Right ventricle myocardium superior (tissue), 1 donor: ENCODE data around the gene DDIAS. TPM values are rescaled to one million over a fixed set of nuclear protein-coding genes. Genes with fewer than 3 reads are reported as not detected.
A peak's percentile ranks its signal among the peaks of the same experiment; 100 is the strongest.
"Not testable (repeated sequence)": the region's sequence is repeated elsewhere in the genome, so short reads cannot be mapped to it uniquely, and the experiment has no call there.

Experiments
- ATAC-seq: fragments of 200-7000 bp; cut with Tn5 transposase; one replicate; pipeline ENCODE4 v1.9.1; 2020; ENCODE audit warnings: mild to moderate bottlenecking; ENCODE audit not compliant: poor library complexity
- DNase-seq: peaks from one replicate; pipeline ENCODE4 v3.0.0-alpha.2; 2020
- intact Hi-C: fragments of 100-400 bp; cut with DNase I; formaldehyde crosslinking; loops from one replicate; pipeline ENCODE4 v1.11.2; 2022
- total RNA-seq: library from RNA; stranded (reverse); fragmentation: NEBNext Ultra II Directional; extraction: Animal tissue kit (Norgen Biotek cat#: 25700); gene quantifications from one replicate; pipeline ENCODE4 v1.2.1, GENCODE V29; 2021
- donor health status: DM: no; HTN: yes; CAD: no; lungs with severe emphysema.

Gene DDIAS
- total RNA-seq, 1 donor from 2014 or later, result 0.89 TPM

DNA sequence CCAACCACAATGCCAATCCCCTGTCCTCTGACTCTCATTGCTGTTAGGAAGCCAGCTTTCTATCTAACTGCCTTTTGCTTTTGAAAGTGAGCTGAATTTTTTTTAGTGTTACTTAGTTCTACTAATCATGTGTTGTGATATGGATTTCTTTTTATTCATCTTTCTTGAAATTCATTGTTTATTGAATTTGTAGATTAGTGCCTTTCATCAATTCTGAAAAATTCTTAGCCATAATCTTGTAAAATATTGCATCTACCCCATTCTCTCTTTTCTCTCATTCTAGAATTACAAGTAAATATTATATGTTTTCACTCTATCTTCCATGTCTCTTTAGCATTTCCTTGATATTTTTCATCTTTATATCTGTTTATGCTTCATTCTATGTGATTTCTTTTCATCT is 47.8 kb downstream of the DDIAS start:
- DNase-seq, result no peak
- intact Hi-C loops, result no loop called here

GRCh38 chr11:82950502-82950901 is 49.0 kb downstream of the DDIAS start:
- ATAC-seq, intact Hi-C loops, DNase-seq: not testable (repeated sequence)

More for the DNA sequence above, 47.8 kb downstream of the DDIAS start:
- no peak for ATAC-seq

GRCh38 chr11:82955736-82956453 is 54.4 kb downstream of the DDIAS start:
- intact Hi-C loops, ATAC-seq: not testable (repeated sequence)
- DNase-seq, result peak; percentile 39

DNA sequence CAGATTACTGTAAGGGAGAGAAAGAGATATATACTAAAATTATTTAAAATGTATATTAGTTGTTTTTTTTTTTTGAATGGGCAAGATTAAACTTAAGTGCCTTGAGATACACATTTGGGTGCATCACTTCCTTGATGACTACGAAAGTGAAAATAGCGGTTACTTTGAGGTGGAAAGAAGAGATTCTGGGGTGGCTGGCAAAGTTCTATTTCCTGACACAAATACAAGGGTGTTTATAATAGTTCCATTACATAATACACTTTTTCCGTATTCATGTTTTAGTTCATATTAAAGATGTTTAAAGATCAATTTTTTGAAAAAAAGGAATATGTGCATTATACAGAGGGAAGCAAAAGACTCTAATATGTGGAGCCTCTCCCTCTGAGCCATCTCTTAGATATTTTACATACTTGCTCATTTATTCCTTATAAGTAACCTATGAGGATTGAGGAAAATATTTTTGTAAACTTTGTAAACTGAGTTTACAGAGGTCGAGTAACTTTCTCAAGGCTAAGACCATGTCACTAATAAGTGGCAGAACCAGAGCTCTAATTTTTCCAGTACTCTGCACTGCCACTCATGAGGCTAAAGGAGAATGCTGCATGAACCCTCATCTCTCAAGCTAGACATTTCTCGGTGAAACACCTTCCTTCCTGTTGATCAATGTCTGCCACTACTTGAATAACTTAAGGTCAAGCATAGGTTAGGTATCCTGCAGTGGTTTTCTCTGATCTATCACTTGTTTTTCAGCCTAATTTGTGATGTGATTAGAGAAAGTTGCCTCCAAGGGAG is 58.6 kb downstream of the DDIAS start:
- intact Hi-C loops, result no loop called here
- no peak for DNase-seq
- no peak for ATAC-seq

DNA sequence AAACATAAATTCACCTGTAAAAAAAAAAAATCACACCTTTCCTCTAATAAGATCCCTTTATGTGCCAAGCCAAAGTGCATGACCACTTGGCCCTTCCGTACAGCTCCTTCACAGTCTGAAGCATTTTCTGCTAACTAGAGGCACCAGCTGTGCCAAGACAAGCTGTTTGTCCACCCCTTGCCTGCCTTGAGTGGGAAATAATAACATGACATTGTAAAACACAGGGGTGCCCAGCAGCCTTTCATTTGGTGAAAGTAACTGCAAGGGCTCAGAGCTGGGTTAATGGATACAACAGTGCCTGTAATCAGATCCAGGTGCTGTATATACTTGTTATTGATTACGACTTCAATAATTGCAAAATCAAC is 59.2 kb downstream of the DDIAS start:
- ATAC-seq (no peak), DNase-seq (no peak)
- intact Hi-C loops, result no loop called here

- intact Hi-C loops, DNase-seq, ATAC-seq: not testable (repeated sequence)
These were observed 60.5 kb downstream of the DDIAS start for GRCh38 chr11:82962021-82962420.

GRCh38 chr11:82967381-82967780 is 65.8 kb downstream of the DDIAS start:
- ATAC-seq (no peak), DNase-seq (no peak)
- intact Hi-C loops, result no loop called here

DNA sequence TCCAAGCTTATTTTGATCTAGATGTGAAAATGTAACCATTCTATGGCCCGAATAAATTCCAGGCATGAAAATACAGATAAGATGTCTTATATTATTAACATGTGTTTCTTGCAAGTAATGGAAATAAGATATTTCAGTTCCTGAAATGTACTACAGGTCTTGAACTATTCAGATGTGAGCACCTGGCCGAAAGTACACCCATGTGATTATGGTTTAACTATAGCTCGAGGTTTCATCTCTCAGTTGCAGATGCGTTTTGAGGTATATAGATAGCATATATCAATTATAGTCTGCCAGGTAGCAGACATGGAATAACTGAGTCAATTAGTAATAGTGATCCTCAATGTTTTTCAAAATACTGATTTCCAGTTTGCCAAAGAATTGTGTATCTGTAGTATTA is 68.3 kb downstream of the DDIAS start:
- intact Hi-C loops, result no loop called here
- ATAC-seq (no peak), DNase-seq (no peak)

- peak; percentile 40 for DNase-seq
- ATAC-seq, intact Hi-C loops: not testable (repeated sequence)
These were observed 69.1 kb downstream of the DDIAS start for GRCh38 chr11:82970507-82971083.

DNA sequence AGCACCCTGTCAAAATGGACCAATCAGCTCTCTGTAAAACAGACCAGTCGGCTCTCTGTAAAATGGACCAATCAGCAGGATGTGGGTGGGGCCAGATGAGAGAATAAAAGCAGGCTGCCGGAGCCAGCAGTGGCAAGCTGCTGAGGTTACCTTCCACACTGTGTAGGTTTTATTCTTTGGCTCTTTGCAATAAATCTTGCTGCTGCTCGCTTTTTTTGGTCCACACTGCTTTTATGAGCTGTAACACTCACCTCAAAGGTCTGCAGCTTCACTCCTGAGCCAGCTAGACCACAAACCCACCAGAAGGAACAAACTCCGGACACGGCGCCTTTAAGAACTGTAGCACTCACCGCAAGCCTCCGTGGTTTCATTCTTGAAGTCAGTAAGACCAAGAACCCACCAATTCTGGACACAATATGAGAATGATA is 70.0 kb downstream of the DDIAS start:
- intact Hi-C loops, ATAC-seq, DNase-seq: not testable (repeated sequence)

DNA sequence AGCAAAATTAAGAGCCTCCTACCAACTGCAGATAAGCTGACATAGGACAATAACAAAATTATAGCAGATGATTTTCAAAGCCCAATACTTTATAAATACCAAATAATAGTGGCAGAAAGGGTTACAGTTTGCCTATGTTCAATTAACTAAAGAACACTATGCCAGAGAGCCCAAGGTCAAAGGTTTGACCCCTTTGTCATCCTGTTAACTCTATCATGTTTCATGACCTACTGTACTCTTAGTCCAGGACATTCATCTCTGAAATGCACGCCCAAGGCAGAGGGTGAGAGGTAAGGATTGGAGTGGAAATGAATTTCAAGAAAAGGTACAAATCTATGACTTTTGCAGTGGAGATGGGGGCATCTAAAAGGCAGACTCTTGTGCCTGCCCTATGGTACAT is 70.6 kb downstream of the DDIAS start:
- ATAC-seq, result no peak
- intact Hi-C loops, result no loop called here
- no peak for DNase-seq

GRCh38 chr11:82974135-82974534 is 72.6 kb downstream of the DDIAS start:
- no peak for ATAC-seq
- intact Hi-C loops, result no loop called here
- no peak for DNase-seq

DNA sequence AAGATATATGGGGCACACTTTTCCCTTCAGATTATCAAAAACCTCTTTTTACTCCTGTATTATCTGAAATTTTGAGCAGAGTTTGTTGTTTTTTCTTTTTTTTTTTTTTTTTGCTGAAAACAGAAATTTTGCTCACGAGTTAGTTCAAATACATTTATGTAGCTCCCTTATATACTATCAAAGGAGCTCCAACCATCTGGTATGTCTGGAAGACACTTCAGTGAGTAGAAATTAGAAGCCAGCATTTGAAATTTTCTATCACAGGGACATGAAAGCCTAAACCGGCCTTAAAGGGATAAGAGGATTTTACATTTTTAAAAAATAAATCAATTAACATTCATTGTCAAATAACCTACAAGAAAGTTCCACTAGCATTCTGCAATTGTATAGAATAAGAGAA is 73.3 kb downstream of the DDIAS start:
- ATAC-seq (no peak), DNase-seq (no peak)
- intact Hi-C loops, result no loop called here

DNA sequence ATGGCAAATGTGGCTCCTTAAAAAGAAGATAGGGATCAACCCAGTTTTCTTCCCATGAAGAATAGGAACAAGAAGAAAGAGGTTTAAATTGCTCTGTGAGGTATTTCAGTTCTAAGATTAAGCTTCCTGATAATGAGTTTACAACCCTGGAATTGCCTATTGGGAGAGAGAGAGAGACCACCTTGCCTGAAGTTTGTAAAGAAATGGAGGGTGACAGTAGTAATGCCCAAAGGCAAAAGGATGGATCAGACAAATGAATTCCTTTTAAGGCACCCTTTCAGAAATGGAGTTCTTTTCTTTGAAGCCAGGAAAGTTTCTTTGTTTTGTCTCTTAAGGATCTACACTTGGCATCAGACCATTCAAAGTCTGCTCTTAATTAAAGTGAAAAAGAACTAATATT is 74.3 kb downstream of the DDIAS start:
- ATAC-seq (no peak), DNase-seq (no peak)
- intact Hi-C loops, result no loop called here

GRCh38 chr11:82976786-82977185 is 75.2 kb downstream of the DDIAS start:
- no peak for DNase-seq
- no peak for ATAC-seq
- intact Hi-C loops, result no loop called here

- intact Hi-C loops, result no loop called here
- ATAC-seq (no peak), DNase-seq (no peak)
These were observed 77.0 kb downstream of the DDIAS start for GRCh38 chr11:82978422-82979099.

DNA sequence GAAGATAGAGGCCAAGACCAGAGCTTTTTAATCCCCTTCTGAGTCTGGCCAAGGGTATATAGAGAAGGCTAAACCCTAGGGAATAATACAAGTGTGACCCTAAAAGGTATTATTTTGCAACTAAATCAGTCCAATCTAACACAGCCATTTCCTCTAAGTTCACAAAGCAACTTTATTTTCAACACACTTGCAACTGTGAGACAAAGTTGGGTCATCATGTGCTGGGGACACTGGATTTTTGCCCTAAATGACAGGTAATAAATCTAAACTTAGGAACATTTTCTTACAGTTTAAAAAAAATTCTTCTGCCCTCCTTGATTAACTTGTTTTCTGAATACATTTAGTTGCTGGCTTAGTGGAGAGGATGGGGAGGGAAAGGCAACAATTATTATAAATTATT is 78.3 kb downstream of the DDIAS start:
- no peak for ATAC-seq
- intact Hi-C loops, result no loop called here
- DNase-seq, result no peak

- ATAC-seq (no peak), DNase-seq (no peak)
- intact Hi-C loops, result no loop called here
These were observed 78.8 kb downstream of the DDIAS start for GRCh38 chr11:82980292-82980691.

GRCh38 chr11:82980947-82981346 is 79.4 kb downstream of the DDIAS start:
- intact Hi-C loops, result no loop called here
- no peak for ATAC-seq
- DNase-seq, result no peak
